ENCODE measurements around the gene C1orf21. TPM values are rescaled to one million over a fixed set of nuclear protein-coding genes. Genes with fewer than 3 reads are reported as not detected.

C1orf21 gene
- total RNA-seq, 1 donor = 1.7 TPM

DNA sequence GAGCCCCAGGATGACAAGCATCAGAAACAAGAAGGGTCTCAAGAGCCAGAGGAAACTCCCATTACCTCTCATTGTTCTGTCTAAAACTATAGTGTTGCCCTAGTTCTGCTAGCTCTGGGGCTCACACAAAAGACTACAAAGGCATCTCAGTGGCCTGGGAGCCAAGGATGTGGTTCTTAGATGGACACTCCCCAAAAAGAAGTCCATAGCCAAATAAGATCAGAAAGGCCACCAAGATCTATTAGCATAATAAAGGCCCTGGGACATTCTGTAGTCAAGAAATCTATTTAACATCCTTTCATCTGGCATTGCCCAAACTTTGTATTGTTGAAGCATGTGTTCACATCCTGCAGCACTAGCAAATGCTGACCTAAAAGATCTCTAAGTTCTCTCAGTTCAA is 268.4 kb downstream of the C1orf21 start:
- Histone ChIP-seq H3K4me3 (ENCODE audit: low read length) (no peak overlapping the region), H3K4me1 (ENCODE audit: insufficient read depth, low read length) (peaks cover 5% of the 10 kb centered on the region), H3K27me3 (ENCODE audit: insufficient read depth, low read length) (no peaks in the 10 kb centered on the region), H3K9me3 (ENCODE audit: low read depth, low read length) (no peaks in the 10 kb centered on the region)

- H3K9me3 ChIP-seq (ENCODE audit: low read depth, low read length) = no peaks in the 10 kb centered on the region
- H3K27me3 ChIP-seq (ENCODE audit: insufficient read depth, low read length) = no peaks in the 10 kb centered on the region
- H3K4me1 ChIP-seq (ENCODE audit: insufficient read depth, low read length) = no peaks in the 10 kb centered on the region
- no peak overlapping the region for H3K4me3 ChIP-seq (ENCODE audit: low read length)
These were observed 269.4 kb downstream of the C1orf21 start for GRCh38 chr1:184656221-184656620.

DNA sequence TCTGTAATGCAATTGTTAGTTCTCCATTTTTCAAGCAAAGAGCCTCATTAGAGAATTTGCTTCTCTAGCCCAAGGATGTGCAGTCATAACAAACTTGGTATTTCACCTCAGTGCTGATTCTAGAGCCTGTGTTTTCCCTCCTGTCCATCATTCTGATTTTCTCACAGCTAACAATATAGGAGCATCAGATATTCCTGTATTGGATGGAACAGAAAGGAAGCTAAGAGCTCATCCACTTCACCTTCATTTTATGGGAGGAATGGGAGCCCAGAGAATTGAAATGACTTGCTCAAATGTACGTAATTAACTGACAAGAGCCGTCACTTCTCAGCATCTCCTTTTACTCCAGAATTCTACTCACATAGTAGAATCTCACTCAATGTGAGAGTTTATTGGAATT is 271.2 kb downstream of the C1orf21 start:
- Histone ChIP-seq H3K4me1 (ENCODE audit: insufficient read depth, low read length) (no peaks in the 10 kb centered on the region), H3K4me3 (ENCODE audit: low read length) (no peak overlapping the region), H3K27me3 (ENCODE audit: insufficient read depth, low read length) (no peaks in the 10 kb centered on the region), H3K9me3 (ENCODE audit: low read depth, low read length) (no peaks in the 10 kb centered on the region)

- no peak overlapping the region for H3K4me3 ChIP-seq (ENCODE audit: low read length)
- peaks cover 4% of the 10 kb centered on the region for H3K4me1 ChIP-seq (ENCODE audit: insufficient read depth, low read length)
- H3K27me3 ChIP-seq (ENCODE audit: insufficient read depth, low read length) = no peaks in the 10 kb centered on the region
- H3K9me3 ChIP-seq (ENCODE audit: low read depth, low read length) = no peaks in the 10 kb centered on the region
These were observed 273.8 kb downstream of the C1orf21 start for GRCh38 chr1:184660462-184661191.

- H3K9me3 ChIP-seq (ENCODE audit: low read depth, low read length) = no peaks in the 10 kb centered on the region
- H3K4me3 ChIP-seq (ENCODE audit: low read length) = no peak overlapping the region
- no peaks in the 10 kb centered on the region for H3K27me3 ChIP-seq (ENCODE audit: insufficient read depth, low read length)
- H3K4me1 ChIP-seq (ENCODE audit: insufficient read depth, low read length) = peaks cover 4% of the 10 kb centered on the region
These were observed 275.0 kb downstream of the C1orf21 start for GRCh38 chr1:184661801-184662200.

DNA sequence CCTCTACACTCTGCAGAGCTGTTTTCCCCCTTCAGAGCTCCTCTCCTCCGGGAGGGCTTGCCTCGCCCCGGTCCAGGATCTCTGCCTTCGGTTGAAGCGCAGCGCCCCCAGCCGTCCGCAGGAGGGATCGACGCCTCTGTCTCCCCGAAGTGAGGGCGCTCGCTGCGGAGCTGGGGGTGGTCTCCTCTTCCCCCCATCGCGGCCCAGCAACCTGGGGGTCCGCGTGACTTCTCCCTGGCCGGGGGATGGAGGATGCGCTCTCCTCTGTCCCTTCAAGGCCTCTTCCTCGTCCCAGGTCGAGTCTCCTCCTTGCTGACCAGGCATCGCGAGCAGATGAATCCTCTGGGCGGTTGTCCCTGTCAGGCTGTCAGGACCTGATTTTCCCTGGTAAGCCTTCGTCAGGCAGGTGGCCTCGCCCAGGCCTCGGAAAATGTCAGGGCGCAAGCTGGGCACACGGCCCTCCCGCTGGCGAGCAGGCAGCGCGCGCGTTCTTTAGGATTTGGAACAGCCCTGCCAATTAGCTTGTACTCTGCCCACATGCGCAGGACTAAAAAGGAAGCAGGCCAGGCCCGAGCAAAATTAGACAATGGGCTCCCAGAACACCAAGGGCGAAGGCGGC is 277.3 kb downstream of the C1orf21 start:
- no peaks in the 10 kb centered on the region for H3K9me3 ChIP-seq (ENCODE audit: low read depth, low read length)
- H3K4me3 ChIP-seq (ENCODE audit: low read length) = no peak overlapping the region
- peaks cover 4% of the 10 kb centered on the region for H3K4me1 ChIP-seq (ENCODE audit: insufficient read depth, low read length)
- H3K27me3 ChIP-seq (ENCODE audit: insufficient read depth, low read length) = no peaks in the 10 kb centered on the region

DNA sequence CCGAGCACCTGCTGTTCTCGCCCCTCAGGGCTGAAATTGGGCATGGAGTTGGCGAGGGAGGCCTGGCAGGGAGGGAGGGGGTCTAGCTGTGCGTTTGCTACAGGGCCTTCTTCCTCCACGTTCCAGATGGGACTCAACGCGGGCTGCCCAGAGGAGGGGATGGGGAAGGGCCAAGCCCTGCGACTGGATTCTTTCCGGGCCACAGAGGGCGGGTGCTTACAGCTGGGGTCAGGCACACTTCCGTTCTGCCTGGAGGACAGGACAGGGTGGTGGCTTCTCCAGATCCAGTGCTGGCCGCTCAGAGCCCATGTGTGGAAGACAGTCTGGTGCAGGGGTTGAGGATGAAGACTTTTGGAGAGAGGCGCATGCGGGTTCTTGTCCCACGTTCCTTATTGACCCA is 277.8 kb downstream of the C1orf21 start:
- Histone ChIP-seq H3K4me3 (ENCODE audit: low read length) (no peak overlapping the region), H3K4me1 (ENCODE audit: insufficient read depth, low read length) (peaks cover 4% of the 10 kb centered on the region), H3K9me3 (ENCODE audit: low read depth, low read length) (no peaks in the 10 kb centered on the region), H3K27me3 (ENCODE audit: insufficient read depth, low read length) (no peaks in the 10 kb centered on the region)

DNA sequence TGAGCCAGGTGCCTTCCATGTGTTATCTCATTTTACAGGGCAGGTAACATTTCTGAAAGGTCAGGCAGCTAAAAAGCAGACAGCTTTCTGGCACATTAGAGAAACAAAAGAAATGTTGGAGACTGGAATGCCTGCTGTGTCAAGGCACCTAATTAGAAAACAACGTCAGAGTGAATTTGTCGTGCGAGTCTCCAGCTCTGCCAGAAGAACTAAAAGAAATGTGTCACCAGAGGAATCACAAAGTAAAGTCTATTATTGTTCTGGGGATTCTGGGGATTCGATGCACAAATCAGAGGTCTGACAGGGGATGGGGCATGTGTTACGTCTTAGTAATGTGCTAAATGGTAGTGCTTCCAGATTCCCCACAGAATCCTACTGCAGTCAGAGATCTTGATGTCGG is 278.5 kb downstream of the C1orf21 start:
- Histone ChIP-seq H3K4me1 (ENCODE audit: insufficient read depth, low read length) (peaks cover 4% of the 10 kb centered on the region), H3K9me3 (ENCODE audit: low read depth, low read length) (no peaks in the 10 kb centered on the region), H3K4me3 (ENCODE audit: low read length) (no peak overlapping the region), H3K27me3 (ENCODE audit: insufficient read depth, low read length) (no peaks in the 10 kb centered on the region)

- H3K4me1 ChIP-seq (ENCODE audit: insufficient read depth, low read length) = no peaks in the 10 kb centered on the region
- no peaks in the 10 kb centered on the region for H3K27me3 ChIP-seq (ENCODE audit: insufficient read depth, low read length)
- H3K9me3 ChIP-seq (ENCODE audit: low read depth, low read length) = no peaks in the 10 kb centered on the region
- no peak overlapping the region for H3K4me3 ChIP-seq (ENCODE audit: low read length)
These were observed 282.6 kb downstream of the C1orf21 start for GRCh38 chr1:184669391-184669790.

GRCh38 chr1:184672013-184672726 is 285.3 kb downstream of the C1orf21 start:
- Histone ChIP-seq H3K4me1 (ENCODE audit: insufficient read depth, low read length) (no peaks in the 10 kb centered on the region), H3K4me3 (ENCODE audit: low read length) (no peak overlapping the region), H3K9me3 (ENCODE audit: low read depth, low read length) (no peaks in the 10 kb centered on the region), H3K27me3 (ENCODE audit: insufficient read depth, low read length) (no peaks in the 10 kb centered on the region)

GRCh38 chr1:184673305-184673704 is 286.5 kb downstream of the C1orf21 start:
- no peaks in the 10 kb centered on the region for H3K4me1 ChIP-seq (ENCODE audit: insufficient read depth, low read length)
- no peaks in the 10 kb centered on the region for H3K27me3 ChIP-seq (ENCODE audit: insufficient read depth, low read length)
- no peak overlapping the region for H3K4me3 ChIP-seq (ENCODE audit: low read length)
- no peaks in the 10 kb centered on the region for H3K9me3 ChIP-seq (ENCODE audit: low read depth, low read length)

DNA sequence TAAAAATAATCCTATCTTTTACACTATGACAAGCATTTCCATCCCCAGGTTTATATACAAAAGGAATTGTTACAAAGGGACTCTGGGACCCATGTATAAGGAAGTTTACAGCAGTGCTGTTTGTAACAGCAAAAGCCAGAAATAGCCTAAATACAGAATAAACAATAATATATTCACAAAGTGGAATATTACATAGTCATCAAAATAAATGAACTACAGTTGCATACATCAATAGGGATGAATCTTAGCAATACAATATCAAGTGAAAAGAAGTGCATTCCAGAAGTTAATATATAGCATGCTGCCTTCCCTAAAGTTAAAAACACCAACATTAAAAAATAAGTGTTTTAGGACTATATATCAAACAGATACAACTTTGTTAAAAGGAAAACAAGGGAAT is 290.5 kb downstream of the C1orf21 start:
- no peaks in the 10 kb centered on the region for H3K27me3 ChIP-seq (ENCODE audit: insufficient read depth, low read length)
- no peaks in the 10 kb centered on the region for H3K9me3 ChIP-seq (ENCODE audit: low read depth, low read length)
- H3K4me3 ChIP-seq (ENCODE audit: low read length) = no peak overlapping the region
- no peaks in the 10 kb centered on the region for H3K4me1 ChIP-seq (ENCODE audit: insufficient read depth, low read length)
